ENCODE measurements around the gene ZNF814. TPM values are rescaled to one million over a fixed set of nuclear protein-coding genes. Genes with fewer than 3 reads are reported as not detected.
"Not testable (repeated sequence)": the region's sequence is repeated elsewhere in the genome, so short reads cannot be mapped to it uniquely, and the experiment has no call there.

The ZNF814 gene
- total RNA-seq, 2 donors from 2014 or later, result 10.9 to 12.7 TPM

GRCh38 chr19:57847164-57847563 is 41.7 kb downstream of the ZNF814 start:
- not testable (repeated sequence) for H3K4me3 ChIP-seq; H3K27me3 ChIP-seq (replicated peaks; ENCODE audit: insufficient read depth); H3K27ac ChIP-seq; H3K36me3 ChIP-seq; ATAC-seq (ENCODE audit: insufficient number of reproducible peaks, low FRiP score, low read depth); H3K4me1 ChIP-seq (ENCODE audit: control insufficient read depth in 1 of 2, low read depth in 2 of 2); H3K9me3 ChIP-seq; DNase-seq (ENCODE audit: low spot score)

GRCh38 chr19:57841122-57841763 is 47.6 kb downstream of the ZNF814 start:
- peaks cover 28% of the 10 kb centered on the region for H3K36me3 ChIP-seq
- no peak for ATAC-seq (ENCODE audit: insufficient number of reproducible peaks, low FRiP score, low read depth)

DNA sequence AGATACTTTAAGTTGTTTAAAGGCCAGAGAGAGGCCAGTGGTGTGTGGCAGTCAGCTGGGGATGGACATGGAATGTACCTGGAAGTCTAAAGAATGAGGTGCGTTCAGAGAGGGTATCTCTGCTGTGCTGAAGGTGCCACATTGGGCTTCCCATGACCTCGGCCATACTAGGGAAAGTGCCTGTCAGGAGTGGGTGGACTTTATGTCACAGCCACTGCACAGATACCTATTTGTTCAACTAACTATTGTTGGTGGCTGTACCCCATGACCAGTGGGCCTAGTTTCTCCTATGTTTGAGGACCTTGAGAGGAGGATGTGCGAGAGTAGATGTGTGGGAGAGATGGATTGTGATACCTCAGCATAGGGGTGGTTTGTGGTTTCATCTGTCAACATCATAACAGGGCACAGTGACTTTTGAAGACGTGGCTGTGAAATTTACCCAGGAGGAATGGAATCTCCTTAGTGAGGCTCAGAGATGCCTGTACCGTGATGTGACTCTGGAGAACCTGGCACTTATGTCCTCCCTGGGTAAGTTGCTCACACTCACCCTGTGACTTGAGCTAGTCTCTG is 50.1 kb downstream of the ZNF814 start:
- H3K4me1 ChIP-seq (ENCODE audit: control insufficient read depth in 1 of 2, low read depth in 2 of 2); H3K9me3 ChIP-seq; DNase-seq (ENCODE audit: low spot score); H3K27ac ChIP-seq; H3K27me3 ChIP-seq (replicated peaks; ENCODE audit: insufficient read depth); H3K4me3 ChIP-seq; ATAC-seq (ENCODE audit: insufficient number of reproducible peaks, low FRiP score, low read depth): not testable (repeated sequence)
- H3K36me3 ChIP-seq, result peaks cover 22% of the 10 kb centered on the region

More at GRCh38 chr19:57841122-57841763, 47.6 kb downstream of the ZNF814 start:
- TF ChIP-seq, protein P1, sequence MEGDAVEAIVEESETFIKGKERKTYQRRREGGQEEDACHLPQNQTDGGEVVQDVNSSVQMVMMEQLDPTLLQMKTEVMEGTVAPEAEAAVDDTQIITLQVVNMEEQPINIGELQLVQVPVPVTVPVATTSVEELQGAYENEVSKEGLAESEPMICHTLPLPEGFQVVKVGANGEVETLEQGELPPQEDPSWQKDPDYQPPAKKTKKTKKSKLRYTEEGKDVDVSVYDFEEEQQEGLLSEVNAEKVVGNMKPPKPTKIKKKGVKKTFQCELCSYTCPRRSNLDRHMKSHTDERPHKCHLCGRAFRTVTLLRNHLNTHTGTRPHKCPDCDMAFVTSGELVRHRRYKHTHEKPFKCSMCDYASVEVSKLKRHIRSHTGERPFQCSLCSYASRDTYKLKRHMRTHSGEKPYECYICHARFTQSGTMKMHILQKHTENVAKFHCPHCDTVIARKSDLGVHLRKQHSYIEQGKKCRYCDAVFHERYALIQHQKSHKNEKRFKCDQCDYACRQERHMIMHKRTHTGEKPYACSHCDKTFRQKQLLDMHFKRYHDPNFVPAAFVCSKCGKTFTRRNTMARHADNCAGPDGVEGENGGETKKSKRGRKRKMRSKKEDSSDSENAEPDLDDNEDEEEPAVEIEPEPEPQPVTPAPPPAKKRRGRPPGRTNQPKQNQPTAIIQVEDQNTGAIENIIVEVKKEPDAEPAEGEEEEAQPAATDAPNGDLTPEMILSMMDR (IDR thresholded peaks at IDR 0.05), result no peak
- no peak for DNase-seq (ENCODE audit: low spot score)
- H3K4me1 ChIP-seq (ENCODE audit: control insufficient read depth in 1 of 2, low read depth in 2 of 2), result no peaks in the 10 kb centered on the region
- no peak overlapping the region for H3K4me3 ChIP-seq
- H3K9me3 ChIP-seq, result no peaks in the 10 kb centered on the region
- no peak overlapping the region for H3K27ac ChIP-seq
- no peaks in the 10 kb centered on the region for H3K27me3 ChIP-seq (replicated peaks; ENCODE audit: insufficient read depth)

- not testable (repeated sequence) for ATAC-seq (ENCODE audit: insufficient number of reproducible peaks, low FRiP score, low read depth); H3K4me1 ChIP-seq (ENCODE audit: control insufficient read depth in 1 of 2, low read depth in 2 of 2); H3K27me3 ChIP-seq (replicated peaks; ENCODE audit: insufficient read depth); H3K9me3 ChIP-seq; DNase-seq (ENCODE audit: low spot score); H3K4me3 ChIP-seq; H3K27ac ChIP-seq
- peaks cover 16% of the 10 kb centered on the region for H3K36me3 ChIP-seq
These were observed 51.8 kb downstream of the ZNF814 start for GRCh38 chr19:57836991-57837390.

GRCh38 chr19:57830071-57830602 is 58.7 kb downstream of the ZNF814 start, which contains the start of gene ZNF587B:
TSS of gene ZNF587B (plus strand) at chr19:57830299. CDS start at chr19:57830529, 230 bp downstream.
- Histone ChIP-seq H3K36me3 (no peaks in the 10 kb centered on the region), H3K9me3 (peaks cover 3% of the 10 kb centered on the region), H3K27me3 (replicated peaks; ENCODE audit: insufficient read depth) (no peaks in the 10 kb centered on the region), H3K4me1 (ENCODE audit: control insufficient read depth in 1 of 2, low read depth in 2 of 2) (no peaks in the 10 kb centered on the region), H3K4me3 (peak within 1 kb of the TSS; percentile 66), H3K27ac (peak within 1 kb of the TSS in 1 of 2 donors; percentile 46)
- DNase-seq (ENCODE audit: low spot score), result no peak
- TF ChIP-seq, protein P1 (IDR thresholded peaks at IDR 0.05), result peak; percentile 18
- no peak for ATAC-seq (ENCODE audit: insufficient number of reproducible peaks, low FRiP score, low read depth)

- no peak for ATAC-seq (ENCODE audit: insufficient number of reproducible peaks, low FRiP score, low read depth)
- Histone ChIP-seq H3K27ac (no peak overlapping the region), H3K9me3 (peaks cover 3% of the 10 kb centered on the region), H3K36me3 (no peaks in the 10 kb centered on the region), H3K4me1 (ENCODE audit: control insufficient read depth in 1 of 2, low read depth in 2 of 2) (no peaks in the 10 kb centered on the region), H3K4me3 (no peak overlapping the region), H3K27me3 (replicated peaks; ENCODE audit: insufficient read depth) (no peaks in the 10 kb centered on the region)
- TF ChIP-seq, protein P1 (IDR thresholded peaks at IDR 0.05), result no peak
- DNase-seq (ENCODE audit: low spot score), result no peak
These were observed 59.5 kb downstream of the ZNF814 start for GRCh38 chr19:57829316-57829715.
